ENCODE data around the gene SPATA13.
A peak's percentile ranks its signal among the peaks of the same experiment; 100 is the strongest.
"Not testable (repeated sequence)": the region's sequence is repeated elsewhere in the genome, so short reads cannot be mapped to it uniquely, and the experiment has no call there.

Gene SPATA13

GRCh38 chr13:24184265-24184841 is 23.8 kb downstream of the SPATA13 start:
- H3K4me3 ChIP-seq (ENCODE audit: low read length) = no peak overlapping the region
- DNase-seq (ENCODE audit: low read depth, low spot score) = no peak

GRCh38 chr13:24184882-24185281 is 24.4 kb downstream of the SPATA13 start:
- H3K4me3 ChIP-seq (ENCODE audit: low read length) = no peak overlapping the region
- DNase-seq (ENCODE audit: low read depth, low spot score) = no peak

GRCh38 chr13:24185591-24186232 is 25.2 kb downstream of the SPATA13 start:
- DNase-seq (ENCODE audit: low read depth, low spot score) = no peak
- no peak overlapping the region for H3K4me3 ChIP-seq (ENCODE audit: low read length)

- DNase-seq (ENCODE audit: low read depth, low spot score) = no peak
Observed at GRCh38 chr13:24187185-24187584, 26.7 kb downstream of the SPATA13 start.

GRCh38 chr13:24192057-24192810 is 31.7 kb downstream of the SPATA13 start:
- no peak for DNase-seq (ENCODE audit: low read depth, low spot score)
- H3K4me3 ChIP-seq (ENCODE audit: low read length) = no peak overlapping the region

More at GRCh38 chr13:24187185-24187584, 26.7 kb downstream of the SPATA13 start:
- no peak overlapping the region for H3K4me3 ChIP-seq (ENCODE audit: low read length)

GRCh38 chr13:24192811-24193162 is 32.3 kb downstream of the SPATA13 start:
- DNase-seq (ENCODE audit: low read depth, low spot score) = no peak
- H3K4me3 ChIP-seq (ENCODE audit: low read length) = no peak overlapping the region

GRCh38 chr13:24194447-24194846 is 33.9 kb downstream of the SPATA13 start:
- no peak for DNase-seq (ENCODE audit: low read depth, low spot score)
- no peak overlapping the region for H3K4me3 ChIP-seq (ENCODE audit: low read length)

- DNase-seq (ENCODE audit: low read depth, low spot score) = no peak
- no peak overlapping the region for H3K4me3 ChIP-seq (ENCODE audit: low read length)
Observed at GRCh38 chr13:24195626-24196025, 35.1 kb downstream of the SPATA13 start.

GRCh38 chr13:24196593-24197197 is 36.2 kb downstream of the SPATA13 start:
- no peak overlapping the region for H3K4me3 ChIP-seq (ENCODE audit: low read length)
- no peak for DNase-seq (ENCODE audit: low read depth, low spot score)

GRCh38 chr13:24199016-24199415 is 38.5 kb downstream of the SPATA13 start:
- DNase-seq (ENCODE audit: low read depth, low spot score) = no peak
- no peak overlapping the region for H3K4me3 ChIP-seq (ENCODE audit: low read length)

GRCh38 chr13:24202215-24202614 is 41.7 kb downstream of the SPATA13 start:
- no peak overlapping the region for H3K4me3 ChIP-seq (ENCODE audit: low read length)
- no peak for DNase-seq (ENCODE audit: low read depth, low spot score)

GRCh38 chr13:24203273-24203672 is 42.8 kb downstream of the SPATA13 start:
- no peak for DNase-seq (ENCODE audit: low read depth, low spot score)
- H3K4me3 ChIP-seq (ENCODE audit: low read length) = peak overlapping the region; percentile 16

GRCh38 chr13:24203811-24204210 is 43.3 kb downstream of the SPATA13 start:
- peak overlapping the region; percentile 35 for H3K4me3 ChIP-seq (ENCODE audit: low read length)
- peak; percentile 92 for DNase-seq (ENCODE audit: low read depth, low spot score)

GRCh38 chr13:24205076-24205475 is 44.6 kb downstream of the SPATA13 start:
- DNase-seq (ENCODE audit: low read depth, low spot score); H3K4me3 ChIP-seq (ENCODE audit: low read length): not testable (repeated sequence)

GRCh38 chr13:24207841-24208667 is 47.5 kb downstream of the SPATA13 start:
- no peak for DNase-seq (ENCODE audit: low read depth, low spot score)
- H3K4me3 ChIP-seq (ENCODE audit: low read length) = no peak overlapping the region

GRCh38 chr13:24209138-24209537 is 48.6 kb downstream of the SPATA13 start:
- H3K4me3 ChIP-seq (ENCODE audit: low read length) = no peak overlapping the region
- no peak for DNase-seq (ENCODE audit: low read depth, low spot score)

GRCh38 chr13:24212254-24212653 is 51.7 kb downstream of the SPATA13 start:
- no peak overlapping the region for H3K4me3 ChIP-seq (ENCODE audit: low read length)
- no peak for DNase-seq (ENCODE audit: low read depth, low spot score)

GRCh38 chr13:24212674-24213073 is 52.2 kb downstream of the SPATA13 start:
- no peak for DNase-seq (ENCODE audit: low read depth, low spot score)
- H3K4me3 ChIP-seq (ENCODE audit: low read length) = no peak overlapping the region

GRCh38 chr13:24213932-24214331 is 53.4 kb downstream of the SPATA13 start:
- no peak for DNase-seq (ENCODE audit: low read depth, low spot score)
- H3K4me3 ChIP-seq (ENCODE audit: low read length) = no peak overlapping the region

Measured in Jurkat, Clone E6-1 (cell line).